T47D (cell line): Measurements from ENCODE around the gene NAB1.
A peak's percentile ranks its signal among the peaks of the same experiment; 100 is the strongest.
"Not testable (repeated sequence)": the region's sequence is repeated elsewhere in the genome, so short reads cannot be mapped to it uniquely, and the experiment has no call there.

ENCODE experiments used
- DNase-seq, 2 experiments: peaks; one replicate each; pipeline versions ENCODE4 v3.0.0 to v3.0.0-alpha.2; 2011 to 2012; ENCODE audit warnings: low read depth in 1 of 2, low spot score in 1 of 2
- JUND ChIP-seq: IDR thresholded peaks from 2 replicates; pipeline ENCODE4 v1.6.1; 2012; ENCODE audit warnings: low read depth
- in situ Hi-C: cut with HindIII; loops from 2 replicates; pipeline ENCODE4 v1.10.0; 2016; ENCODE audit warnings: low sequenced_read_pairs, low pct_unique_long_range_greater_than_20kb

Gene NAB1, protein sequence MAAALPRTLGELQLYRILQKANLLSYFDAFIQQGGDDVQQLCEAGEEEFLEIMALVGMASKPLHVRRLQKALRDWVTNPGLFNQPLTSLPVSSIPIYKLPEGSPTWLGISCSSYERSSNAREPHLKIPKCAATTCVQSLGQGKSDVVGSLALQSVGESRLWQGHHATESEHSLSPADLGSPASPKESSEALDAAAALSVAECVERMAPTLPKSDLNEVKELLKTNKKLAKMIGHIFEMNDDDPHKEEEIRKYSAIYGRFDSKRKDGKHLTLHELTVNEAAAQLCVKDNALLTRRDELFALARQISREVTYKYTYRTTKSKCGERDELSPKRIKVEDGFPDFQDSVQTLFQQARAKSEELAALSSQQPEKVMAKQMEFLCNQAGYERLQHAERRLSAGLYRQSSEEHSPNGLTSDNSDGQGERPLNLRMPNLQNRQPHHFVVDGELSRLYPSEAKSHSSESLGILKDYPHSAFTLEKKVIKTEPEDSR

DNA sequence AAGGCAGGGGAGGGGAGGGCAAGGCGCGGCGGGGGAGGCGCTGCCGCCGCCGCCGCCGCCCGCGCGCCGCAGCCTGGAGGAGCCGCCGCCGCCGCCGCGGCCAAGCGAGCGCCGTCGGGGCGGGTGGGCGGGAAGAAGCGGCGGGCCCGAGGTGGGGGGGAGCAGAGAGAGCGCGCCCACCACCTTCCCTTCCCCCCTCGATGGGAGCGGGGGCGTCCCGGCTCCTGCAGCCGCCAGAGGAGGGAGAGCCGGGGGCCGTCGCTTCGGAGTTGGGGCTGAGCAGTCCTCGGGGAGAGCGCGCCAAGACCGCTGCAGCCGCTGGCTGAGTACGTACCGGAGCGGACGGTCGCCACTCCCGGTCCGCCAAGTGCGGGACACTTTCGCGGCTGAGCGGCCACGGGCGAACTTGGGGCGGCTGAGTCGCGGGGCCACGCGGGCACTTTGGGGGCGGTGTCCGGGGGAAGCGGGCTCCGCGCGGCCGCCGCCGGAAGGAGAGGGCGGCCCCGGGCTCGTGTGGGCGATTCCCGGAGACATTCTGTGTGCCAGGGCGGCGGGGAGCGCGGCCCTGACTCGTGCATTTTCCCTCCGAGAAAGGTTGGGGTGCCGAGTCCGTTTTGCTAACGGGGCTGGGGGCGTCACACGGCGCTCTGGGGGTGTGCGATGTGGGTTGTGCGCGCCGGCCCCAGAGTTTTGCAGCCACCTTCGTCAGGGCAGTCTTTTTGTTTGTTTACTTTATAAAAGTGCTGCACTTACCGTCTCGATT is at the start of gene NAB1:
Gene NAB1 (plus strand): TSS at position 49 of the 763 bp plus-strand sequence. CDS start 10,094 bp downstream, outside the sequence.
- peak; percentile 16 to 43 for DNase-seq
- TF ChIP-seq JUND: no peak
- in situ Hi-C loops: no loop called here

DNA sequence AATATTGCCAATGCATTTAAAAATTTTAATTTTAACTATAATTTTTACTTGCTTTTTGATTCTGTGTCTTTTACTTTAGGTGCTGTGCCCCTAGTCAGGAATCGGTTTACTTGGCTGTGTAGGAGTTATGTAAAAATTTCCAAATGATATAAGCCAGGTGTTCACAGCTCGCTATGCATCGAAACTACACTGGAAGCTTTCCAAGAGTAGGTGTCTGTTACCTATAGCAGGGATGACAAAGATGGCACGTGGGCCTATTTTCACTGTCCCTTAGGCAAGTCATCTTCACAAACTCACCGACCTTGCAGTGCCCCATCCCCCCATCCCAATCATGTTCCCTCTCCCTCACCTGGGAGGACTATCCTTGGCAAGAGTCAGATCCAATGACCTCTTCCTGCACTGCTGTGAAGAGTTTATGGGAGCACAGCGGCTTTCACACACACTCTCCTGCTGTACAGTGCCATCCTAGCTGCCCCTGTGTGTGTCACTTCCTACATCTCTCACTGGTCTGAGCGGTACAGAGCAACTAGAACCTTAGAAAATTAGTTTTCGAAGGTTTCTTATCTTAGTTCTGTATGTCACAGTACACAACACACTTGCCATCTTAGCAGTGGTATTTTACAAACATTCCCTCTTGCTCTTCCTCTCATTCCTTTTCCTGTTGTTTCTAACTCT is 49.2 kb upstream of the NAB1 start:
- DNase-seq: no peak
- no peak for TF ChIP-seq JUND
- in situ Hi-C loops: no loop called here

DNA sequence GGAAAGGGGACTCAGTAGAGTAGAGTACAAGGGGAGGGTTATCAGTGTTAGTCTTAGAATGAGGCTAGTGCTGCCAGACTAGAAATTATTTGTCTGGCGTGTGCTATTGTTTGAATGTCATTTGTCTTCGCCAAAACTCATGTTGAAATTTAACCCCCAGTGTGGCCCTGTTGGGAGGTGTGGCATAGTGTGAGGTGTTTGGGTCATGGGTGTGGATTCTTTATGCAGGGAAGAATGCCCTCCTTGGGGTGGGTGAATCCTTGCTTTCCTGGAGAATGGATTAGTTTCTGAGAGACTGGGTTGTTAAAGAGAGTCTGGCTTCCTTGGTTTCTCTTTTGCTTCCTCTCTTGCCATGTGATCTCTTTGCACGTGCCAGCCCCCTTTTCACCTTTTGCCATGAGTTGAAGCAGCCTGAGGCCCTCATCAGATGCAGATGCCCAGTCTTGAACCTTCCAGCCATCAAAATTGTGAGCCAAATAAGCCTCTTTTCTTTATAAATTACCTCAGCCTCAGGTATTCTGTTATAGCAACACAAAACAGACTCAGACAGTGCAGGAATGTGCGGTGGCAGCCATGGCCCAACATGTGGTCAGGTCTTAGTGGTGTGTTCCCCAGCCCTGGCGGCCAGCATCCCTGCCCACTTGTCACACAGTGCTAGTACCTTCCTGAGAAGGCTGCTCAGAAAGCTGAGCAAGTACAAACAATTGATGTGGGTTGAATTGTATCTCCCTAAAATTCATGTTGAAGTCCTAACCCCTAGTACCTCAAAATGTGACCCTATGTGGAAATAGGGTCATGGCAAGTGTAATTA is 48.4 kb upstream of the NAB1 start:
- DNase-seq: no peak
- TF ChIP-seq JUND: no peak
- in situ Hi-C loops: no loop called here

DNA sequence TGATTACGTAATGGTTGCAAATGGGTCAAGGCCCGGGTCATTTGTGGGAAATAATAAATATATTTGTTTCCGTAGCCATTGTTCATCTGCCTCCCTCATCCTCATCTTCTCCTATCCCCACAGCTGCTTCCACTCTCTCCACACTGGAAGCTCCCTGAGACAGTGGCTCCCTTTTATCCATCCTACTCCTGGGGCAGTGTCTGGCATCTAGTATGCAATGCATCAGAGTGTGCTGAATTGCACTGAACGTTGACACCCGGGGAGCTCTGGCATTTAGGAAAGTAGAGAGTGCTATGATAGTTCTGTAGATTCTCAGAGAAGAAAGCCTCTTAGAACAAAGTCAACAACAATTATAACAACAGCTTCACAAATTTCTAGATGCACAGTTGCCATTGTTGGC is 45.5 kb upstream of the NAB1 start:
- TF ChIP-seq JUND: no peak
- in situ Hi-C loops: no loop called here
- DNase-seq: no peak

DNA sequence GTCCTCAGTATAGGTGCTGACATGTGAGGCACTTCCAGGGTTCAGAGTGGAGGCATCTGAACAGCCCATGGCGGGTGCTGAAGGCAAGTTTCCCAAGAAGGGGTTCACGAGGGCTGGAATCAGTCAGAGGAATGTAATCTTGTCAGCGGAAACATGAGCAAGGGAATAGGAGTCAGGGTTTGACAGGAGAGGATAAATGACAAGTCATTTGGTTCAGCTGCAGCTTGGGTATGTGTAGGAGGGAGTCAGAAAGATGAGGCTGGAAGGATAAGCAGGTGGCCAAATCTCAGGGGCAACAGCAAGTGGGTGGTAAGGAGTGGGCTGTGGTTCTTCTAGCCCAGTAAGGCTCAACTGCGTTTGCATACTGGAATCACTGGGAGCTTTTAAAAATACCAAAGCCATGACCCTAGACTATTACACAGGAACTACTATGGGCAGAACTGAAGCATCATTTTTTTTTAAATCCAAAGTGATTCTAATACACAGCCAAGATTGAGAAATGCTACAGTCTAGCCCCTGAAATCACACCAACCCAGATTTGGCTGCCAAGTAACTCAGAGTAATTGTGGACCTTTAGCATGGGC is 41.8 kb upstream of the NAB1 start:
- no peak for DNase-seq
- TF ChIP-seq JUND: no peak
- in situ Hi-C loops: no loop called here

DNA sequence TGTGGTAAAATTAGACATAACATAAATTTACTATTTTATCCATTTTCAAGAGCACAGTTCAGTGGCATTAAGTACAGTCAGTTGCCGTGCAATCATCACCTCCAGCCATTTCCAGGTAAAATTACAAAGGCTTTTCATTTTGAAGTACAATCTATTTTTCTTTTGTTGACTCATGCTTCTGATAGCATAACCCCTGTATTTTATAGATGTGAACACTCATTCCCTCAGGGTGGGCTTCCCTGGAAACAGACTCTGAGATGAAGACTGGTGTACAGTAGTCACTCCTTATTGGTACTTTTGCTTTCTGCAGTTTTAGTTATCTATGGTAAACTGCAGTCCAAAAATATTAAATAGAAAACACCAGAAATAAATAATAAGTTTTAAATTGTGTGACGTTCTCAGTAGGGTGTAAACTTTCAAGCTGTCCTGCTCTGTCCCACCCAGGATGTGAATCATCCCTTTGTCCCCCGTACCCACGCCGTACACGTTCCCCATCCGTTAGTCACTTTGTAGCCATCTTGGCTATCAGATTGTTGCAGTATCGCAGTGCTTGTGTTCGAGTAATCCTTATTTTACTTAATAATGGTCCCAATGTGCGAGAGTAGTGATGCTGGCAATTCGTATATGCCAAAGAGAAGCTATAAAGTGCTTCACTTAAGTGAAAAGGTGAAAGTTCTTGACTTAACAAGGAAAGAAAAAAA is 41.1 kb upstream of the NAB1 start:
- DNase-seq: no peak
- in situ Hi-C loops: no loop called here
- no peak for TF ChIP-seq JUND

DNA sequence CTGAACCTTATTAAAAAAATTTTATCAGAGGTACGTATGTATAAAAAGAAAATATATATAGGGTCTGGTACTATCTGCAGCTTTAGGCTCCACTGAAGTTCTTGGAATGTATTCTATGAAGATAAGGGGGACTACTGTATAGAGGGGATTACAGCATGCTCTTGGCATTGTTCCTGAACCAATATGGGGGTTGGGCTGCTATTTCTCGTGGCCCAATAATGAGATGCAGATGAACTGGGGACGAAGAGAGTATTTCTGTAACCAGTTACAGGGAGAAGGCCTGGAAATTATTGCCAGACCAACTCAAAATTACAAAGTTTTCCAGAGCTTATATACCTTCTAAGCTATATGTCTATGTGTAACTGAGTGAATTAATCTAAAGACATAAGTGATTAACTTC is 40.0 kb upstream of the NAB1 start:
- in situ Hi-C loops, DNase-seq: not testable (repeated sequence)

DNA sequence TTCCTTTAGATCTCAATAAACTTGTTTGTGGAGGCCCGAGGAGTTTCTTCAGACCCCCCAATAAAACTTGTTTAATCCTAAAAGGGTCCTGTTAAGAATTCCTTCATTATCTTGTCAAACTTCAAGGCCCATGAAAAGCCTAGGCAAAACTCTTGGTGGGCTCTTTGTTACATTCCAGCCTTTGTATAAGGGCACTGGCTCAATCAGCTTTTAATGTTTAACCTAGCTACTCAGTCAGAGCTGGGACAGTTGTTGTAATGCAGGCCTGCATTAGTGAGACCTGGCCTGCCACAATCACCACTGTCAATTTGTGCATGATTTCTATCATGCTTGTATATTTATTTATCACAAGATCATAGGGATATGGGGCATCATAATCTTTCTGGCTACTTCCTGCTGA is 39.5 kb upstream of the NAB1 start:
- DNase-seq, in situ Hi-C loops: not testable (repeated sequence)

DNA sequence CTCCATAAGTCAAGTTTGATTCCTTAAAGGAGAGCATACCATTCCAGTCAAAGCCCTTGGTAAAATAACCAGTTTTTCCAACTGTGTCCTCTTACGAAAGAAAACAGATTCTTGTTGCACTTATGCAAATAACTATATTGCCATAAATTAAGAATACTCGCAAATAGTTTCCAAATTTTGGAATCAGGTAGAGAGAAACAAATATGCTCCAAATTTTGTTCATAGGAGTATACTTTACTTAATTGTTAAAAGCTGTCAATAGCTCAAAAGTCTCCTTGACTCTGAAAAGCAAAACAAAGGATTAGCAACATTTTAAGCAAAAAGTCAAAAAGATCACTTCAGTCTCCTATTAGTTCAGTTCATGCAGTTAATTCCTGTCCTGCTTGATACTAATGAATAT is 38.4 kb upstream of the NAB1 start:
- in situ Hi-C loops: not testable (repeated sequence)

DNA sequence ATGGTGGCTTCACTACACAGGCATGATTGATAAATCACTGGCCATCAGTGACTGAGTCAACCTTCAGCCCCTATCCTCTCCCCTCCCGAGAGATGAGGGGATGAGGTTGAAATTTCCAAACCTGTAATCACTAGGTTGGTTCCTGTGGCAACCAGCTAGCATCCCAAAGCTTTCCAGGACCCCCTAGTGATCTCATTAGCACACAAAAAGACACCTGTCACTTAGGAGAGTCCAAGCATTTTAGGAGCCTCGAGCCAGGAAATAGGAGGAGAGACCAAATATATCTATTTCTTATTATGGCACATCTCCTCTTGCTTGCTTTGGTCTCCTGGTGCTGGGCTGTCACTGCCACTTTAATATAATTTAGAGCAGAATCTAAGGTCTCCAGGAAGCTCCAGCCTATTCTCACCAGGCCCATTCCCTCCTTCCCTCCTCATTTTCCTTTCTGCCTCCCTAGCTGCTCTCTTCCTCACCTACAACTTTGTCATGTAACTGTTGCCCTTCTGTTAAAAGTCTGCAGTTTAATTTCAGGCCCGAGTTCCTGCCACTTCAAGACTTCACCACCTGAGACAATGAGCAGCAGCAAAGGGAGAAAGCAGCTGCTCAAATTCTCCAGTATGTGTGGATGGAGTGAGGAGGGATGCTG is 33.2 kb upstream of the NAB1 start:
- no peak for DNase-seq
- no peak for TF ChIP-seq JUND
- in situ Hi-C loops: no loop called here

More for the DNA sequence above, 38.4 kb upstream of the NAB1 start:
- DNase-seq: not testable (repeated sequence)

DNA sequence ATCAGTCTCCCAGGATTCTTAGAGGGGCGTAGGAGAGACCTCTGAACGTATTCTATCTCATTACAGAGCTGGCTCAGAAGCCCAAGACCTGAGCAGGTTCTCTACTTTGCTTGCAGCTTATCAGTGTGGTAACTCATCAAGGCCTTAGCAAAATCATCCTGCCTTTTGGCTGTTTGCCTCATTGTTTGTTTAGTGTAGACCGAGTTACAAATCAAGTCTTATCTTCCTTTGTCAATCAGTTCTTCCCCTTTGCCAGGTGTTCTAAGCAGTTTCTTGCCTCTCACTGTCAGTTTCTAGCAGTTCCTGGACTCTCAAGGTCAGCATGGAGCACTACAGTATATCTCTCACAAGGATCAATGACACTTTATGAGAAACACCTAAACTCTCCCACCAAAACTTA is 30.9 kb upstream of the NAB1 start:
- in situ Hi-C loops: no loop called here
- no peak for DNase-seq
- TF ChIP-seq JUND: no peak
